ENCODE data around the gene PHACTR3. TPM values are rescaled to one million over a fixed set of nuclear protein-coding genes. Genes with fewer than 3 reads are reported as not detected.

Gene PHACTR3
- polyA plus RNA-seq, 1 donor (not counting 4 experiments of a cell fraction or from before 2014, with no cell fraction given) = 2.6 TPM

- no peaks in the 10 kb centered on the region for H3K27me3 ChIP-seq (ENCODE audit: control insufficient read depth, extremely low read depth, insufficient read depth, low read length)
- dilution Hi-C loops (cut with MboI; ENCODE audit: extremely low pct_ligation_motif_present, low sequenced_read_pairs) = no loop called here
- H3K4me1 ChIP-seq (ENCODE audit: control insufficient read depth, extremely low read depth, insufficient read depth, low read length) = peaks cover 24% of the 10 kb centered on the region
- H3K4me2 ChIP-seq (ENCODE audit: control insufficient read depth, extremely low read depth, insufficient read depth, low read depth, low read length) = no peak overlapping the region
- H3K4me3 ChIP-seq (ENCODE audit: control insufficient read depth in 2 of 3, extremely low read depth in 1 of 3, insufficient read depth in 2 of 3, low read depth in 1 of 3, low read length in 3 of 3) = no peak overlapping the region
- no peaks in the 10 kb centered on the region for H3K9me1 ChIP-seq (ENCODE audit: control insufficient read depth, extremely low read depth, insufficient read depth, low read length)
- FAIRE-seq (no peak), DNase-seq (ENCODE audit: low read depth, low spot score) (no peak)
- no peak for TF ChIP-seq EZH2 (IDR thresholded peaks at IDR 0.05; ENCODE audit: low read length)
- TF ChIP-seq, protein P1, sequence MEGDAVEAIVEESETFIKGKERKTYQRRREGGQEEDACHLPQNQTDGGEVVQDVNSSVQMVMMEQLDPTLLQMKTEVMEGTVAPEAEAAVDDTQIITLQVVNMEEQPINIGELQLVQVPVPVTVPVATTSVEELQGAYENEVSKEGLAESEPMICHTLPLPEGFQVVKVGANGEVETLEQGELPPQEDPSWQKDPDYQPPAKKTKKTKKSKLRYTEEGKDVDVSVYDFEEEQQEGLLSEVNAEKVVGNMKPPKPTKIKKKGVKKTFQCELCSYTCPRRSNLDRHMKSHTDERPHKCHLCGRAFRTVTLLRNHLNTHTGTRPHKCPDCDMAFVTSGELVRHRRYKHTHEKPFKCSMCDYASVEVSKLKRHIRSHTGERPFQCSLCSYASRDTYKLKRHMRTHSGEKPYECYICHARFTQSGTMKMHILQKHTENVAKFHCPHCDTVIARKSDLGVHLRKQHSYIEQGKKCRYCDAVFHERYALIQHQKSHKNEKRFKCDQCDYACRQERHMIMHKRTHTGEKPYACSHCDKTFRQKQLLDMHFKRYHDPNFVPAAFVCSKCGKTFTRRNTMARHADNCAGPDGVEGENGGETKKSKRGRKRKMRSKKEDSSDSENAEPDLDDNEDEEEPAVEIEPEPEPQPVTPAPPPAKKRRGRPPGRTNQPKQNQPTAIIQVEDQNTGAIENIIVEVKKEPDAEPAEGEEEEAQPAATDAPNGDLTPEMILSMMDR (optimal IDR thresholded peaks at IDR 0.05 in 1 of 3, IDR thresholded peaks at IDR 0.05 in 1 of 3, conservative IDR thresholded peaks at IDR 0.05 in 1 of 3; ENCODE audit: extremely low read depth in 1 of 3, insufficient read depth in 2 of 3, low read length in 3 of 3) = no peak
- no peaks in the 10 kb centered on the region for H3K9me3 ChIP-seq (ENCODE audit: control insufficient read depth, low read depth, low read length)
- H3K36me3 ChIP-seq (ENCODE audit: control insufficient read depth in 2 of 2, extremely low read depth in 1 of 2, insufficient read depth in 2 of 2, low read length in 2 of 2) = no peaks in the 10 kb centered on the region
- no peak overlapping the region for H3K9ac ChIP-seq (ENCODE audit: control insufficient read depth, extremely low read depth, insufficient read depth, low read length)
- no peaks in the 10 kb centered on the region for H3K79me2 ChIP-seq (ENCODE audit: control insufficient read depth, insufficient read depth, low read length)
- H3K27ac ChIP-seq (ENCODE audit: control insufficient read depth, insufficient read depth, low read length) = no peak overlapping the region
- H4K20me1 ChIP-seq (ENCODE audit: control insufficient read depth, extremely low read depth, insufficient read depth, low read length) = no peaks in the 10 kb centered on the region
- H2AFZ ChIP-seq (ENCODE audit: control insufficient read depth, low read length) = no peak overlapping the region
Measured at GRCh38 chr20:59839400-59839799, 235.1 kb downstream of the PHACTR3 start.

DNA sequence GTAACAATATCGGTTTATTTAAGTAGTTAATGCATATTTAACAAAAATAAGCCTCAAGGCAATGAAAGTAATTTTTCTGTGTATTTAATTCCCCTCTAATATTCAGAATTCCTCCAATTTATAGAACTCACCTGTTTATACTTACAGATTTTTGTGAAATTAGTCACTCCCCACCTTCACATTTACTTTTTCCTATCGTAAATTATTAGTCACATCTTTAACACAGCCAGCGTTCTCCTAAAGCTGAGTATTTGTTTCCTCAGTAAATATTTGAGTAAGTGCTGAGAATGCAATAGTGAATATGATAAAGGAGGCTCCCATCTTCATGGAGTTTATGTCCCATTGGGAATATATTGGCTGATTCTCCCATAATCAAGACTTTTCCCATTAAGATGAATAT lies 241.1 kb downstream of the PHACTR3 start:
- Histone ChIP-seq H3K9me3 (ENCODE audit: control insufficient read depth, low read depth, low read length) (no peaks in the 10 kb centered on the region), H4K20me1 (ENCODE audit: control insufficient read depth, extremely low read depth, insufficient read depth, low read length) (no peaks in the 10 kb centered on the region), H3K27me3 (ENCODE audit: control insufficient read depth, extremely low read depth, insufficient read depth, low read length) (no peaks in the 10 kb centered on the region), H3K9ac (ENCODE audit: control insufficient read depth, extremely low read depth, insufficient read depth, low read length) (no peak overlapping the region), H3K79me2 (ENCODE audit: control insufficient read depth, insufficient read depth, low read length) (no peaks in the 10 kb centered on the region), H3K36me3 (ENCODE audit: control insufficient read depth in 2 of 2, extremely low read depth in 1 of 2, insufficient read depth in 2 of 2, low read length in 2 of 2) (no peaks in the 10 kb centered on the region), H3K27ac (ENCODE audit: control insufficient read depth, insufficient read depth, low read length) (no peak overlapping the region), H3K4me2 (ENCODE audit: control insufficient read depth, extremely low read depth, insufficient read depth, low read depth, low read length) (no peak overlapping the region), H3K4me1 (ENCODE audit: control insufficient read depth, extremely low read depth, insufficient read depth, low read length) (peaks cover 5% of the 10 kb centered on the region), H2AFZ (ENCODE audit: control insufficient read depth, low read length) (no peak overlapping the region), H3K4me3 (ENCODE audit: control insufficient read depth in 2 of 3, extremely low read depth in 1 of 3, insufficient read depth in 2 of 3, low read depth in 1 of 3, low read length in 3 of 3) (no peak overlapping the region), H3K9me1 (ENCODE audit: control insufficient read depth, extremely low read depth, insufficient read depth, low read length) (no peaks in the 10 kb centered on the region)
- dilution Hi-C loops (cut with MboI; ENCODE audit: extremely low pct_ligation_motif_present, low sequenced_read_pairs) = no loop called here
- DNase-seq (ENCODE audit: low read depth, low spot score) = no peak
- TF ChIP-seq, protein P1 (optimal IDR thresholded peaks at IDR 0.05 in 1 of 3, IDR thresholded peaks at IDR 0.05 in 1 of 3, conservative IDR thresholded peaks at IDR 0.05 in 1 of 3; ENCODE audit: extremely low read depth in 1 of 3, insufficient read depth in 2 of 3, low read length in 3 of 3) = no peak
- no peak for TF ChIP-seq EZH2 (IDR thresholded peaks at IDR 0.05; ENCODE audit: low read length)
- no peak for FAIRE-seq
